Naive thymus-derived CD4-positive, alpha-beta T cell (primary cell): Measurements from ENCODE around the gene ANKH. TPM values are rescaled to one million over a fixed set of nuclear protein-coding genes. Genes with fewer than 3 reads are reported as not detected.
A peak's percentile ranks its signal among the peaks of the same experiment; 100 is the strongest.

ENCODE experiments used
- ATAC-seq: fragments of 150-1000 bp; cut with Tn5 transposase; 2 replicates; pipeline ENCODE4 v1.10.0; 2021; ENCODE audit warnings: mild to moderate bottlenecking, moderate library complexity
- CTCF ChIA-PET: fragments of 350-600 bp; sonication (Branson Sonifier 250); formaldehyde crosslinking; loops from one replicate; lab custom pipeline; 2021; ENCODE audit warnings: antibody characterized with exemption; lab: Charles Lee
- POLR2A ChIA-PET: fragments of 350-600 bp; sonication (Branson Sonifier 250); formaldehyde crosslinking; loops from one replicate; lab custom pipeline; 2021; ENCODE audit warnings: antibody characterized with exemption, inconsistent platforms; lab: Charles Lee
- DNase-seq, 9 donors: peaks; one replicate each; pipeline versions ENCODE4 v3.0.0 to v3.0.0-alpha.2; 2020 to 2022; ENCODE audit warnings: mixed read lengths in 1 of 9
- H3K27ac ChIP-seq: one replicate; pipeline ENCODE4 v1.7.0; 2013; ENCODE audit warnings: mild to moderate bottlenecking, low read depth, low read length, moderate library complexity
- H3K27me3 ChIP-seq, 2 donors: one replicate each; pipeline ENCODE4 v1.7.0; 2013; ENCODE audit warnings: low read length in 2 of 2, mild to moderate bottlenecking in 2 of 2, moderate library complexity in 2 of 2; ENCODE audit not compliant: control insufficient read depth in 2 of 2, insufficient read depth in 2 of 2
- H3K36me3 ChIP-seq, 3 experiments: 1 replicate in 2 of 3; 2 replicates in 1 of 3; pipeline ENCODE4 v1.7.0; 2013; ENCODE audit warnings: low read length in 3 of 3, mild to moderate bottlenecking in 3 of 3, moderate library complexity in 1 of 3; ENCODE audit not compliant: insufficient read depth in 3 of 3, control insufficient read depth in 2 of 3
- H3K4me1 ChIP-seq, 2 donors: one replicate each; pipeline ENCODE4 v1.7.0; 2013; ENCODE audit warnings: low read length in 2 of 2, mild to moderate bottlenecking in 2 of 2, moderate library complexity in 1 of 2; ENCODE audit not compliant: control insufficient read depth in 2 of 2, insufficient read depth in 2 of 2
- H3K4me3 ChIP-seq: 2 replicates; pipeline ENCODE4 v1.7.0; 2013; ENCODE audit warnings: mild to moderate bottlenecking, low read length
- H3K9me3 ChIP-seq, 3 experiments: 1 replicate in 2 of 3; 2 replicates in 1 of 3; pipeline ENCODE4 v1.7.0; 2013; ENCODE audit warnings: low read length in 3 of 3; ENCODE audit not compliant: control insufficient read depth in 2 of 3
- H3K27ac Mint-ChIP-seq, 9 donors: one replicate each; pipeline ENCODE4 v1.8.0; 2020 to 2022; ENCODE audit warnings: mixed read lengths in 9 of 9, mild to moderate bottlenecking in 8 of 9, moderate library complexity in 5 of 9, inconsistent platforms in 2 of 9
- H3K27me3 Mint-ChIP-seq, 5 donors: one replicate each; pipeline ENCODE4 v1.8.0; 2021 to 2022; ENCODE audit warnings: mixed read lengths in 5 of 5, mild to moderate bottlenecking in 1 of 5
- H3K36me3 Mint-ChIP-seq, 5 donors: one replicate each; pipeline ENCODE4 v1.8.0; 2020 to 2022; ENCODE audit warnings: mixed read lengths in 5 of 5, mild to moderate bottlenecking in 3 of 5, inconsistent platforms in 1 of 5
- H3K4me1 Mint-ChIP-seq, 7 donors: one replicate each; pipeline ENCODE4 v1.8.0; 2020 to 2022; ENCODE audit warnings: mixed read lengths in 7 of 7, mild to moderate bottlenecking in 3 of 7, inconsistent platforms in 1 of 7
- H3K4me3 Mint-ChIP-seq, 10 donors: one replicate each; pipeline ENCODE4 v1.8.0; 2020 to 2022; ENCODE audit warnings: mild to moderate bottlenecking in 10 of 10, mixed read lengths in 10 of 10, moderate library complexity in 6 of 10, inconsistent platforms in 2 of 10
- H3K9me3 Mint-ChIP-seq, 11 donors: one replicate each; pipeline ENCODE4 v1.8.0; 2020 to 2022; ENCODE audit warnings: mixed read lengths in 11 of 11, mild to moderate bottlenecking in 4 of 11, inconsistent platforms in 1 of 11, moderate library complexity in 1 of 11
- intact Hi-C, 2 donors: fragments of 100-400 bp; cut with micrococcal nuclease; formaldehyde crosslinking; loops; one replicate each; pipeline ENCODE4 v1.15.1; 2023
- polyA plus RNA-seq, 2 donors: library from polyadenylated mRNA; unstranded; fragments of 300-500 nt; fragmentation: Illumina TruSeq; gene quantifications; one replicate each; pipeline ENCODE4 v1.2.3, GENCODE V29; 2021
- total RNA-seq, 6 experiments: library from RNA in 5 of 6; stranded (reverse) in 5 of 6; gene quantifications; 1 replicate in 5 of 6; 2 replicates in 1 of 6; pipeline ENCODE4 v1.2.3 and lab custom pipeline; 2021 to 2026

The ANKH gene
- total and polyA plus RNA-seq, 7 experiments from 2014 or later, result 35.9 to 190 (median 69.5) TPM

- intact Hi-C loops, result no loop called here
- DNase-seq (no peak), ATAC-seq (no peak)
- peaks cover 0 to 72% (median 0%) of the 10 kb centered on the region in 3 experiments for H3K36me3 ChIP-seq
- H3K27me3 ChIP-seq, result no peaks in the 10 kb centered on the region
- H3K27ac Mint-ChIP-seq, result no peak overlapping the region
- peaks cover 6 to 18% (median 13%) of the 10 kb centered on the region in 7 donors for H3K4me1 Mint-ChIP-seq
- no peak overlapping the region for H3K4me3 Mint-ChIP-seq
- no peaks in the 10 kb centered on the region for H3K9me3 ChIP-seq
- CTCF ChIA-PET, result interaction anchor here (1.2 kb wide), 1 partner anchor 10 kb away, joined by 5 read pairs; no protein-coding TSS in a partner anchor
- H3K27me3 Mint-ChIP-seq, result no peaks in the 10 kb centered on the region
- POLR2A ChIA-PET, result no interaction called here
- no peak overlapping the region for H3K4me3 ChIP-seq
- H3K36me3 Mint-ChIP-seq, result peaks cover 6 to 53% (median 10%) of the 10 kb centered on the region in 5 donors
- H3K27ac ChIP-seq, result no peak overlapping the region
- no peaks in the 10 kb centered on the region for H3K4me1 ChIP-seq
- no peaks in the 10 kb centered on the region for H3K9me3 Mint-ChIP-seq
Observed at GRCh38 chr5:14737291-14737690, 134.3 kb downstream of the ANKH start.

- peak overlapping the region in 7 of 9 donors; percentile 3 to 79 (median 68) for H3K27ac Mint-ChIP-seq
- Histone ChIP-seq H3K9me3 (no peaks in the 10 kb centered on the region), H3K36me3 (peaks cover 0 to 69% (median 0%) of the 10 kb centered on the region in 3 experiments), H3K27ac (no peak overlapping the region), H3K27me3 (no peaks in the 10 kb centered on the region), H3K4me3 (no peak overlapping the region), H3K4me1 (no peaks in the 10 kb centered on the region)
- intact Hi-C loops, result no loop called here
- H3K4me1 Mint-ChIP-seq, result peaks cover 0 to 6% (median 3%) of the 10 kb centered on the region in 7 donors
- DNase-seq (no peak), ATAC-seq (no peak)
- H3K4me3 Mint-ChIP-seq, result no peak overlapping the region
- H3K36me3 Mint-ChIP-seq, result peaks cover 3 to 49% (median 3%) of the 10 kb centered on the region in 5 donors
- ChIA-PET POLR2A (no interaction called here), CTCF (no interaction called here)
- no peaks in the 10 kb centered on the region for H3K27me3 Mint-ChIP-seq
- no peaks in the 10 kb centered on the region for H3K9me3 Mint-ChIP-seq
Observed at GRCh38 chr5:14735944-14736343, 135.6 kb downstream of the ANKH start.

GRCh38 chr5:14734396-14734795 is 137.2 kb downstream of the ANKH start:
- Mint-ChIP-seq H3K27ac (peak overlapping the region in 8 of 9 donors; percentile 23 to 81 (median 64)), H3K27me3 (no peaks in the 10 kb centered on the region), H3K4me3 (no peak overlapping the region), H3K4me1 (peaks cover 0 to 6% (median 3%) of the 10 kb centered on the region in 7 donors), H3K9me3 (no peaks in the 10 kb centered on the region), H3K36me3 (peaks cover 3 to 52% (median 3%) of the 10 kb centered on the region in 5 donors)
- intact Hi-C loops, result no loop called here
- Histone ChIP-seq H3K4me3 (no peak overlapping the region), H3K27me3 (no peaks in the 10 kb centered on the region), H3K4me1 (no peaks in the 10 kb centered on the region), H3K9me3 (no peaks in the 10 kb centered on the region), H3K36me3 (peaks cover 0 to 74% (median 0%) of the 10 kb centered on the region in 3 experiments), H3K27ac (no peak overlapping the region)
- ChIA-PET CTCF (no interaction called here), POLR2A (no interaction called here)
- ATAC-seq (no peak), DNase-seq (no peak)

- H3K27ac ChIP-seq, result no peak overlapping the region
- Mint-ChIP-seq H3K36me3 (peaks cover 3 to 48% (median 3%) of the 10 kb centered on the region in 5 donors), H3K27me3 (no peaks in the 10 kb centered on the region), H3K4me3 (no peak overlapping the region), H3K27ac (peak overlapping the region in 7 of 9 donors; percentile 53 to 81 (median 69)), H3K4me1 (peaks cover 0 to 6% (median 3%) of the 10 kb centered on the region in 7 donors), H3K9me3 (no peaks in the 10 kb centered on the region)
- no peaks in the 10 kb centered on the region for H3K4me1 ChIP-seq
- DNase-seq (no peak), ATAC-seq (no peak)
- intact Hi-C loops, result no loop called here
- H3K4me3 ChIP-seq, result no peak overlapping the region
- H3K36me3 ChIP-seq, result peaks cover 0 to 69% (median 0%) of the 10 kb centered on the region in 3 experiments
- H3K27me3 ChIP-seq, result no peaks in the 10 kb centered on the region
- POLR2A ChIA-PET, result interaction anchor here (1.2 kb wide), 1 partner anchor 26 kb away, joined by 3 read pairs; no protein-coding TSS in a partner anchor
- CTCF ChIA-PET, result no interaction called here
- H3K9me3 ChIP-seq, result no peaks in the 10 kb centered on the region
Observed at GRCh38 chr5:14733661-14734060, 137.9 kb downstream of the ANKH start.

- H3K27me3 Mint-ChIP-seq, result no peaks in the 10 kb centered on the region
- intact Hi-C loops, result no loop called here
Observed at GRCh38 chr5:14732991-14733390, 138.6 kb downstream of the ANKH start.

GRCh38 chr5:14730881-14731280 is 140.7 kb downstream of the ANKH start:
- H3K27ac ChIP-seq, result no peak overlapping the region
- peaks cover 0 to 37% (median 5%) of the 10 kb centered on the region in 5 donors for H3K36me3 Mint-ChIP-seq
- DNase-seq, result no peak
- peaks cover 0 to 58% (median 0%) of the 10 kb centered on the region in 3 experiments for H3K36me3 ChIP-seq
- no peaks in the 10 kb centered on the region for H3K9me3 ChIP-seq
- no peaks in the 10 kb centered on the region for H3K27me3 ChIP-seq
- peak overlapping the region in 7 of 9 donors; percentile 10 to 84 (median 65) for H3K27ac Mint-ChIP-seq
- intact Hi-C loops, result no loop called here
- H3K27me3 Mint-ChIP-seq, result no peaks in the 10 kb centered on the region
- POLR2A ChIA-PET, result no interaction called here
- H3K4me3 Mint-ChIP-seq, result no peak overlapping the region
- H3K4me1 ChIP-seq, result peaks cover 0 to 4% of the 10 kb centered on the region in 2 donors
- peaks cover 2 to 15% (median 10%) of the 10 kb centered on the region in 7 donors for H3K4me1 Mint-ChIP-seq
- no peaks in the 10 kb centered on the region for H3K9me3 Mint-ChIP-seq
- no peak for ATAC-seq
- H3K4me3 ChIP-seq, result no peak overlapping the region
- CTCF ChIA-PET, result interaction anchor here (1.8 kb wide), 1 partner anchor 46 kb away, joined by 7 read pairs; no protein-coding TSS in a partner anchor

More at GRCh38 chr5:14732991-14733390, 138.6 kb downstream of the ANKH start:
- POLR2A ChIA-PET, result interaction anchor here (1.2 kb wide), 1 partner anchor 26 kb away, joined by 3 read pairs; no protein-coding TSS in a partner anchor
- ATAC-seq, result no peak
- Histone ChIP-seq H3K4me1 (no peaks in the 10 kb centered on the region), H3K27me3 (no peaks in the 10 kb centered on the region), H3K36me3 (peaks cover 0 to 66% (median 0%) of the 10 kb centered on the region in 3 experiments), H3K9me3 (no peaks in the 10 kb centered on the region), H3K4me3 (no peak overlapping the region), H3K27ac (no peak overlapping the region)
- DNase-seq, result no peak
- peaks cover 3 to 41% (median 3%) of the 10 kb centered on the region in 5 donors for H3K36me3 Mint-ChIP-seq
- H3K9me3 Mint-ChIP-seq, result no peaks in the 10 kb centered on the region
- CTCF ChIA-PET, result interaction anchor here (0.8 to 1.1 kb wide), 2 partner anchors 49 to 270 kb away, joined by 3 read pairs; no protein-coding TSS in a partner anchor
- H3K27ac Mint-ChIP-seq, result peak overlapping the region in 7 of 9 donors; percentile 5 to 75 (median 53)
- H3K4me1 Mint-ChIP-seq, result peaks cover 0 to 6% (median 3%) of the 10 kb centered on the region in 7 donors
- no peak overlapping the region for H3K4me3 Mint-ChIP-seq
